GM18505 (cell line): ENCODE measurements around the gene PTPRM.
"Not testable (repeated sequence)": the region's sequence is repeated elsewhere in the genome, so short reads cannot be mapped to it uniquely, and the experiment has no call there.

Experiments
- ATAC-seq: cut with Tn5 transposase; IDR thresholded peaks from one replicate; pipeline ENCODE4 v1.9.1; 2021; ENCODE audit not compliant: unreplicated experiment
- POLR2A ChIP-seq: IDR thresholded peaks from 4 replicates; pipeline ENCODE4 v1.6.1; 2011; ENCODE audit warnings: borderline replicate concordance; ENCODE audit not compliant: insufficient read depth, insufficient read length; ENCODE audit errors: extremely low read depth

Gene PTPRM

GRCh38 chr18:7957297-7957696 lies 390.2 kb downstream of the PTPRM start:
- TF ChIP-seq POLR2A, result no peak
- ATAC-seq, result no peak

DNA sequence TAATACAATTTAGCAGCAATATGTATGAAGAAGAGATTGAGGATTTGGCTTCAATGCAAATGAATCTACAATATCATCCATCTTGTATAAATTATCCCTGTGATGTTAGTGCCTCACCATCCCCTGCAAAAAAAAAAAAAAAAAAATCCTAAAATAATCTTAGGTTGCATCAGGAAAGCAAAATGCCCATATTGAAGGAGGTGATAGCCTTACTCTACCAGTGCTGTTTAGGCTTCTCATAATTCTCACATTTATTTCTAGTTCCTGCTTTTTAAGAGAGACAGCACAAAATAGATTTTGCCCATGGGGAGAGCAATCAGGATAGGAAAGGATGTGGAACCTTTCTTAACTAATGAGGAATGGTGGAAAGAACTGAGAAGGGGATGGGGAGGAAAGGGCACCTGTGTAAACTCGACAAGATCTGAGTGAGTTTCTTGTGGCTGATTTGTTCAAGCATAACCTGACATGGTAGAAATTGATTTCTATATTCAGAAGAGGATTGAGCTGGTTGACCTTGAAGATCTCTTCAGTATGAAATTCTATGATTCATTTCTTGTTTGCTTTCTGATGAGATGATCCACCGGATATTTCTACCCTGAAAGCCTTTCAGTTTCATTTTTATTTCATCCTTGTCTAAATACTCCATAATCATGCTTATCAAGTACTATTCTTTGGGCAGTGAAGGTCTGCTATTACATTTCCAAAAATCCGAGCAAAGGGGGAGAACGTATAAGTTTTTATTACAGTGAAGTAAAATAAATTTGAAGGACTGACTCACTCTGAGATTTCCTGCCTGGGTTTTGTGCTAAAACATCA lies 391.2 kb downstream of the PTPRM start:
- ATAC-seq, result no peak
- no peak for TF ChIP-seq POLR2A

- no peak for TF ChIP-seq POLR2A
These were observed 391.7 kb downstream of the PTPRM start for GRCh38 chr18:7958897-7959146.

DNA sequence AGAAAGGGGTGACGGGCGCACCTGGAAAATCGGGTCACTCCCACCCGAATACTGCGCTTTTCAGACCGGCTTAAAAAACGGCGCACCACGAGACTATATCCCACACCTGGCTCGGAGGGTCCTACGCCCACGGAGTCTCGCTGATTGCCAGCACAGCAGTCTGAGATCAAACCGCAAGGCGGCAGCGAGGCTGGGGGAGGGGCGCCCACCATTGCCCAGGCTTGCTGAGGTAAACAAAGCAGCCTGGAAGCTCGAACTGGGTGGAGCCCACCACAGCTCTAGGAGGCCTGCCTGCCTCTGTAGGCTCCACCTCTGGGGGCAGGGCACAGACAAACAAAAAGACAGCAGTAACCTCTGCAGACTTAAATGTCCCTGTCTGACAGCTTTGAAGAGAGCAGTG lies 399.6 kb downstream of the PTPRM start:
- not testable (repeated sequence) for ATAC-seq

More at GRCh38 chr18:7958897-7959146, 391.7 kb downstream of the PTPRM start:
- ATAC-seq, result no peak

GRCh38 chr18:7974200-7974874 lies 407.2 kb downstream of the PTPRM start:
- TF ChIP-seq POLR2A, result no peak
- no peak for ATAC-seq

DNA sequence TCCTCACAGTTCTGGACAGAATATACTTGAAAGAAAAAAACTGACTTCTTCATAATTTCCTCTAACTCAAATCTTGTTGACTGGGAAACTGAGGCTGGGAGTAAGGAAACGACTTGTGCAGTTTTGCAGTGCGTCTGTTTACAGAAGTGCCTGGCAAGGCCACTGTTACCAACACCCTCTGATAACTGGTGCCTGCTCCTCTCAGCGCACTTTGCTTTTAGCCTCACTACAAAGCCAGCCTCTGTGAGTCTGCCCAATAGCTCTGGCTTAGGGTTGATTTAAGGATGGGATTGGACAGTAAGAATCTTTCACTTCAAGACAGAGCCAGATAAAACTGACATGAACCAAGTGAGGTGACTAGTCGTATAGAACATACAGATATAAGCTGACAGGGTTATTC lies 410.8 kb downstream of the PTPRM start:
- no peak for TF ChIP-seq POLR2A

GRCh38 chr18:7978834-7979233 lies 411.7 kb downstream of the PTPRM start:
- no peak for ATAC-seq
- no peak for TF ChIP-seq POLR2A

More for the DNA sequence above, 410.8 kb downstream of the PTPRM start:
- no peak for ATAC-seq

DNA sequence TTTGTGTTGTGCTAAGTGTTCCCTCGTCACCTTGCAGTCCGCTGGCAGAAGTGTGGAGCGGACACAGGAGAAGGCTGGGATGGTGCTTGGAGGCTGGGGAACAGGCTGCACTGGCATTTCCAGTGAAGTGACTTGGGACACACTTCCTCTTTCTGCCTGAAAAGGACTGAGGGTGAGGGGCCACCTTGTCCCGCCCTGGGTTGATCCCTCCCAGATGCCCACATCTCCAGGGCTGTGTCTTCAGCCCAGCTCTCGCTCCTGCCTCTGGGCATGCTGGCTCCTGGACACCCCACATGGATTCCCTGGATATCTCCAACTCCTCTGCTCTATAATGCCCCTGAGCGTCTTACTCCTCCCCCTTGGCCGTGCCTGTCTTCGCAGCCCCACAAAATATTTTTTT lies 412.6 kb downstream of the PTPRM start:
- TF ChIP-seq POLR2A, result no peak
- ATAC-seq, result no peak

GRCh38 chr18:7980136-7980535 lies 413.0 kb downstream of the PTPRM start:
- TF ChIP-seq POLR2A, result no peak
- ATAC-seq, result no peak

- no peak for ATAC-seq
- TF ChIP-seq POLR2A, result no peak
These were observed 413.5 kb downstream of the PTPRM start for GRCh38 chr18:7980656-7981055.

- ATAC-seq, result no peak
These were observed 415.1 kb downstream of the PTPRM start for GRCh38 chr18:7982216-7982615.

GRCh38 chr18:7987284-7987976 lies 420.3 kb downstream of the PTPRM start:
- no peak for TF ChIP-seq POLR2A
- no peak for ATAC-seq

More at GRCh38 chr18:7982216-7982615, 415.1 kb downstream of the PTPRM start:
- no peak for TF ChIP-seq POLR2A

- no peak for ATAC-seq
- TF ChIP-seq POLR2A, result no peak
These were observed 423.6 kb downstream of the PTPRM start for GRCh38 chr18:7990670-7991069.
